H1 (cell line): ENCODE data around the gene TAGLN3. TPM values are rescaled to one million over a fixed set of nuclear protein-coding genes. Genes with fewer than 3 reads are reported as not detected.
A peak's percentile ranks its signal among the peaks of the same experiment; 100 is the strongest.

Source experiments
- CTCF ChIA-PET: fragments of 300-600 bp; sonication (Branson Sonifier 250); formaldehyde crosslinking; loops from one replicate; lab custom pipeline; 2021; ENCODE audit not compliant: partially characterized antibody; lab: Charles Lee
- POLR2A ChIA-PET: fragments of 300-600 bp; sonication (Branson Sonifier 250); formaldehyde crosslinking; loops from one replicate; lab custom pipeline; 2021; ENCODE audit warnings: inconsistent platforms; ENCODE audit not compliant: partially characterized antibody; lab: Charles Lee
- DNase-seq, 2 experiments: peaks; one replicate each; pipeline versions ENCODE4 v3.0.0 to v3.0.0-alpha.2; 2010 to 2022; ENCODE audit warnings: low spot score in 2 of 2, low read depth in 1 of 2, mixed read lengths in 1 of 2
- FAIRE-seq: peaks from 2 replicates; lab custom pipeline; 2011; peaks lifted over from hg19 to GRCh38; lab: Jason Lieb, UNC
- H2AFZ ChIP-seq: 2 replicates; pipeline ENCODE4 v1.8.1; 2012; ENCODE audit warnings: low read length, inconsistent platforms
- H2AK5ac ChIP-seq: 2 replicates; pipeline ENCODE4 v1.6.1; 2013; ENCODE audit warnings: low read depth, low read length
- H2BK120ac ChIP-seq: replicated peaks from 2 replicates; pipeline ENCODE3; 2013; ENCODE audit warnings: low read depth, low read length, inconsistent platforms
- H2BK12ac ChIP-seq: 2 replicates; pipeline ENCODE4 v1.6.1; 2013; ENCODE audit warnings: low read depth, low read length
- H2BK15ac ChIP-seq: 2 replicates; pipeline ENCODE4 v1.6.1; 2013; ENCODE audit warnings: low read length
- H2BK20ac ChIP-seq: 2 replicates; pipeline ENCODE4 v1.6.1; 2013; ENCODE audit warnings: low read length
- H2BK5ac ChIP-seq: 2 replicates; pipeline ENCODE4 v1.6.1; 2013; ENCODE audit warnings: low read depth, low read length
- H3K14ac ChIP-seq: 2 replicates; pipeline ENCODE4 v1.6.1; 2013; ENCODE audit warnings: inconsistent platforms; ENCODE audit not compliant: insufficient read length
- H3K18ac ChIP-seq: 2 replicates; pipeline ENCODE4 v1.6.1; 2013; ENCODE audit warnings: low read length; ENCODE audit errors: extremely low read depth
- H3K23ac ChIP-seq: 2 replicates; pipeline ENCODE4 v1.6.1; 2013; ENCODE audit warnings: inconsistent platforms; ENCODE audit not compliant: insufficient read length
- H3K23me2 ChIP-seq: 2 replicates; pipeline ENCODE4 v1.6.1; 2013; ENCODE audit warnings: low read depth, low read length
- H3K27ac ChIP-seq: 2 replicates; pipeline ENCODE4 v1.6.1; 2011; ENCODE audit warnings: low read depth, low read length, inconsistent platforms
- H3K27me3 ChIP-seq, 4 experiments: replicated peaks in 1 of 4; 1 replicate in 1 of 4; 2 replicates in 3 of 4; pipeline versions ENCODE4 v1.6.1 to v1.8.1; 2011 to 2013; ENCODE audit warnings: low read length in 3 of 4, mild to moderate bottlenecking in 3 of 4, inconsistent platforms in 2 of 4, mixed read lengths in 2 of 4, moderate library complexity in 1 of 4; ENCODE audit not compliant: control insufficient read depth in 3 of 4, insufficient read depth in 3 of 4; ENCODE audit errors: extremely low read depth in 1 of 4
- H3K36me3 ChIP-seq, 4 experiments: 2 replicates each; pipeline versions ENCODE4 v1.6.1 to v1.8.1; 2011 to 2013; ENCODE audit warnings: mild to moderate bottlenecking in 4 of 4, low read length in 3 of 4, moderate library complexity in 2 of 4, control low read depth in 1 of 4, inconsistent platforms in 1 of 4; ENCODE audit not compliant: insufficient read depth in 4 of 4, control insufficient read depth in 2 of 4
- H3K4ac ChIP-seq: replicated peaks from 2 replicates; pipeline ENCODE3; 2013; ENCODE audit warnings: low read length, low read depth, mixed read lengths, inconsistent platforms; ENCODE audit not compliant: insufficient read length
- H3K4me1 ChIP-seq, 4 experiments: replicated peaks in 1 of 4; 1 replicate in 1 of 4; 2 replicates in 3 of 4; pipeline versions ENCODE4 v1.6.1 to v1.8.1; 2011 to 2013; ENCODE audit warnings: low read length in 3 of 4, inconsistent platforms in 2 of 4, mixed read lengths in 1 of 4; ENCODE audit not compliant: insufficient read depth in 4 of 4, control insufficient read depth in 3 of 4
- H3K4me2 ChIP-seq, 2 experiments: 2 replicates each; pipeline versions ENCODE4 v1.6.1 to v1.8.1; 2011 to 2013; ENCODE audit warnings: low read depth in 2 of 2, low read length in 2 of 2, control low read depth in 1 of 2, inconsistent platforms in 1 of 2, mild to moderate bottlenecking in 1 of 2; ENCODE audit not compliant: insufficient read depth in 1 of 2
- H3K4me3 ChIP-seq, 4 experiments: fragments of 200-600, 300-600 bp in 1 of 4; sonication (generic), shearing (Covaris generic), sonication (Bioruptor Twin) in 1 of 4; 2 replicates each; pipeline versions ENCODE4 v1.5.1 to v1.8.1; 2011 to 2016; ENCODE audit warnings: low read length in 4 of 4, low read depth in 3 of 4, control low read depth in 2 of 4, inconsistent platforms in 2 of 4, mild to moderate bottlenecking in 2 of 4, mixed read lengths in 1 of 4, moderate library complexity in 1 of 4; ENCODE audit not compliant: insufficient read depth in 2 of 4; ENCODE audit errors: extremely low read depth in 1 of 4
- H3K56ac ChIP-seq: replicated peaks from 2 replicates; pipeline ENCODE3; 2013; ENCODE audit warnings: low read depth, mild to moderate bottlenecking, mixed read lengths, low read length, inconsistent platforms; ENCODE audit not compliant: insufficient read length
- H3K79me1 ChIP-seq: 2 replicates; pipeline ENCODE4 v1.6.1; 2013; ENCODE audit warnings: low read depth, low read length, control low read depth
- H3K79me2 ChIP-seq, 2 experiments: 2 replicates each; pipeline versions ENCODE4 v1.6.1 to v1.8.1; 2012 to 2013; ENCODE audit warnings: low read length in 2 of 2, mild to moderate bottlenecking in 2 of 2, inconsistent platforms in 1 of 2; ENCODE audit not compliant: insufficient read depth in 2 of 2, control insufficient read depth in 1 of 2
- H3K9ac ChIP-seq, 4 experiments: replicated peaks in 1 of 4; 1 replicate in 1 of 4; 2 replicates in 3 of 4; pipeline versions ENCODE4 v1.6.1 to v1.8.1; 2011 to 2013; ENCODE audit warnings: low read depth in 3 of 4, low read length in 3 of 4, control low read depth in 2 of 4, mild to moderate bottlenecking in 2 of 4, moderate library complexity in 2 of 4, inconsistent platforms in 1 of 4; ENCODE audit errors: extremely low read depth in 1 of 4
- H3K9me3 ChIP-seq, 2 experiments: 2 replicates each; pipeline versions ENCODE4 v1.6.1 to v1.8.1; 2012 to 2013; ENCODE audit warnings: mild to moderate bottlenecking in 2 of 2, moderate library complexity in 2 of 2, control low read depth in 1 of 2, inconsistent platforms in 1 of 2, low read depth in 1 of 2, low read length in 1 of 2, mixed read lengths in 1 of 2; ENCODE audit not compliant: insufficient read depth in 2 of 2
- H4K20me1 ChIP-seq, 2 experiments: replicated peaks in 1 of 2; 2 replicates each; pipeline versions ENCODE3 to v1.8.1; 2011 to 2013; ENCODE audit warnings: inconsistent platforms in 2 of 2, low read length in 2 of 2, mild to moderate bottlenecking in 1 of 2; ENCODE audit not compliant: insufficient read depth in 2 of 2, control insufficient read depth in 1 of 2
- H4K5ac ChIP-seq: 2 replicates; pipeline ENCODE4 v1.6.1; 2013; ENCODE audit warnings: low read length, low read depth, mixed read lengths, inconsistent platforms; ENCODE audit not compliant: insufficient read length
- H4K8ac ChIP-seq: 2 replicates; pipeline ENCODE4 v1.8.0; 2013; ENCODE audit warnings: mild to moderate bottlenecking, moderate library complexity, low read length, inconsistent platforms; ENCODE audit not compliant: insufficient read depth; ENCODE audit errors: extremely low read depth
- H4K91ac ChIP-seq: replicated peaks from 2 replicates; pipeline ENCODE3; 2013; ENCODE audit warnings: low read length, mixed read lengths, inconsistent platforms; ENCODE audit not compliant: insufficient read length
- CBX5 ChIP-seq: fragments of 300-800, 300-1000 bp; sonication (generic); IDR thresholded peaks from 2 replicates; pipeline ENCODE4 v1.7.1; 2016; ENCODE audit warnings: antibody characterized with exemption, low read length, low read depth
- CHD2 ChIP-seq: IDR thresholded peaks from 2 replicates; pipeline ENCODE4 v1.6.1; 2012; ENCODE audit warnings: low read length, improper control_type of control experiment
- CREB1 ChIP-seq: IDR thresholded peaks from 2 replicates; pipeline ENCODE4 v1.6.1; 2012; ENCODE audit warnings: inconsistent platforms
- EGR1 ChIP-seq: IDR thresholded peaks from 2 replicates; pipeline ENCODE4 v1.6.1; 2011; ENCODE audit warnings: low read depth, low read length, borderline replicate concordance
- EZH2 ChIP-seq: fragments of 200-600 bp; sonication (generic); IDR thresholded peaks from 2 replicates; pipeline ENCODE4 v1.7.1; 2012; ENCODE audit warnings: low read depth, mild to moderate bottlenecking, moderate library complexity, low read length, inconsistent platforms; ENCODE audit not compliant: severe bottlenecking
- MAFK ChIP-seq: IDR thresholded peaks from 2 replicates; pipeline ENCODE4 v1.6.1; 2012; ENCODE audit warnings: low read depth, mild to moderate bottlenecking, improper control_type of control experiment, low read length
- POLR2AphosphoS5 ChIP-seq: IDR thresholded peaks from 2 replicates; pipeline ENCODE4 v1.6.1; 2011; ENCODE audit warnings: low read depth, low read length
- SIRT6 ChIP-seq: IDR thresholded peaks from one replicate; pipeline ENCODE4 v1.7.1; 2012; ENCODE audit warnings: low read length, inconsistent platforms
- TAF7 ChIP-seq: optimal IDR thresholded peaks from 2 replicates; pipeline ENCODE3; 2011; ENCODE audit warnings: low read depth, mild to moderate bottlenecking, inconsistent platforms, low read length, moderate library complexity, borderline replicate concordance
- WGBS, 2 experiments: shearing (Covaris generic) in 1 of 2; methylation state at CpG; one replicate each; pipeline versions ENCODE4 v1.1.6 to v1.1.7; 2013 to 2015; ENCODE audit warnings: low lambda C conversion rate in 2 of 2, mixed read lengths in 2 of 2, inconsistent platforms in 1 of 2, low coverage in 1 of 2, missing lambda C conversion rate in 1 of 2; ENCODE audit not compliant: insufficient replicate concordance in 2 of 2, insufficient coverage in 1 of 2, insufficient read length in 1 of 2; ENCODE audit errors: extremely low coverage in 1 of 2, missing lambda C conversion rate in 1 of 2; 5-methylcytosine and 5-hydroxymethylcytosine counted together
- polyA plus RNA-seq, 7 experiments: library from polyadenylated mRNA; depleted of rRNA in 3 of 7; stranded (reverse) in 5 of 7; unstranded in 2 of 7; fragments of >200 nt in 5 of 7; fragments of 200-250 nt in 2 of 7; gene quantifications; 1 replicate in 5 of 7; 2 replicates in 1 of 7; 4 replicates in 1 of 7; pipeline versions ENCODE4 v1.2.1 to v1.2.3, GENCODE V29; 2011 to 2013; ENCODE audit warnings: missing spikeins in 2 of 7, mixed read lengths in 2 of 7
- total RNA-seq: library from RNA; stranded (reverse); fragmentation: NEBNext Ultra II Directional; extraction: Animal tissue kit (Norgen Biotek cat#: 25700); gene quantifications from 2 replicates; pipeline ENCODE4 v1.2.1, GENCODE V29; 2021

The TAGLN3 gene
- total and polyA plus RNA-seq, 2 of the 8 experiments (the other 6 are each of a cell fraction or from before 2014, with no cell fraction given) = 6.3 to 7.5 TPM

DNA sequence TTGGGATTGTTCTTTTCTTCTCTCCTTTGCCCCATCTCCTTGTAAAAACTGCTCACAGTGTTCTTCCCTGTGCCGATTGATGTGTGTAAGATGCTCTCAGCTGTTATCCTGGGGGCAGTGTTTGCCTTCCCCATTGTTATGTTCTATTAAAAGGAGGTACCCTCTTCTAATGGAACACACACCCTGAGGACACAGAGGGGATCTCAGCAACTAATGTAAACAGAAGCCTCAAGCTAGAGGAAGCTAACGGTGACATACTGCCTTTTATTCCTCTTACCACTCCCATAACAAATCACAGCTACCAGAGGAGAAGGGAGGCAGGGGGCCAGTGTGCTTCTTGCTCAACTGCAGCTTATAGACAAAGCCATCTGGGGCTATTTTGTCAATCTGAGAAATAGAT lies 2.2 kb downstream of the TAGLN3 start:
- Histone ChIP-seq H3K79me2 (no peaks in the 10 kb centered on the region), H2BK5ac (no peak overlapping the region), H2BK20ac (no peak overlapping the region), H3K4ac (no peak overlapping the region), H3K23me2 (peaks cover 12% of the 10 kb centered on the region), H3K23ac (no peak overlapping the region), H4K5ac (no peak overlapping the region), H4K20me1 (peaks cover 3% of the 10 kb centered on the region in 2 experiments), H4K91ac (no peak overlapping the region), H4K8ac (no peak overlapping the region), H3K9ac (no peak overlapping the region), H3K4me1 (peaks cover 3 to 10% (median 6%) of the 10 kb centered on the region in 4 experiments; a peak in 5 of 7 replicates), H2BK12ac (no peak overlapping the region), H3K4me3 (peak overlapping the region in 1 of 4 experiments; percentile 70; a peak in 3 of 8 replicates), H3K27ac (no peak overlapping the region), H2BK120ac (no peak overlapping the region), H3K18ac (no peak overlapping the region), H3K79me1 (no peaks in the 10 kb centered on the region), H2AK5ac (no peak overlapping the region), H3K27me3 (peaks cover 1 to 22% (median 9%) of the 10 kb centered on the region in 4 experiments; a peak in 4 of 7 replicates), H3K56ac (no peak overlapping the region), H3K9me3 (no peaks in the 10 kb centered on the region), H3K4me2 (peak overlapping the region; percentile 40 to 92; a peak in 3 of 4 replicates), H2AFZ (no peak overlapping the region), H3K36me3 (peaks cover 0 to 3% (median 1%) of the 10 kb centered on the region in 4 experiments; a peak in 3 of 8 replicates), H2BK15ac (no peak overlapping the region), H3K14ac (no peak overlapping the region)
- 41% methylated on average over 2 of the region's 2 CpGs; no CpG with 5 or more reads in 1 of the 2 experiments for WGBS, 2 experiments
- POLR2A ChIA-PET = interaction anchor here (1.0 to 4.1 kb wide), 2 partner anchors 12 to 283 kb away, joined by 3 to 22 read pairs; no protein-coding TSS in a partner anchor
- CTCF ChIA-PET = interaction anchor here (1.2 to 21.3 kb wide), 7 partner anchors 11 to 332 kb away, joined by 3 to 384 read pairs (median 7); no protein-coding TSS in a partner anchor
- no peak for FAIRE-seq
- no peak for TF ChIP-seq EZH2
- no peak for TF ChIP-seq CHD2
- TF ChIP-seq SIRT6 = no peak
- TF ChIP-seq CREB1 = no peak
- no peak for TF ChIP-seq POLR2AphosphoS5
- TF ChIP-seq EGR1 = no peak
- no peak for TF ChIP-seq CBX5
- no peak for TF ChIP-seq TAF7
- TF ChIP-seq MAFK = no peak
- DNase-seq = no peak
